ENCODE results near the gene MTMR12. TPM values are rescaled to one million over a fixed set of nuclear protein-coding genes. Genes with fewer than 3 reads are reported as not detected.
A peak's percentile ranks its signal among the peaks of the same experiment; 100 is the strongest.
"Not testable (repeated sequence)": the region's sequence is repeated elsewhere in the genome, so short reads cannot be mapped to it uniquely, and the experiment has no call there.

MTMR12 gene
- total RNA-seq, 1 donor from 2014 or later, result 41.3 TPM

GRCh38 chr5:32210151-32210550, 102.6 kb downstream of the MTMR12 start:
- H3K4me3 ChIP-seq, result no peak overlapping the region
- no peaks in the 10 kb centered on the region for H3K36me3 ChIP-seq
- H3K27ac ChIP-seq, result no peak overlapping the region
- no peaks in the 10 kb centered on the region for H3K9me3 ChIP-seq
- DNase-seq (no peak), ATAC-seq (no peak)
- peaks cover 5% of the 10 kb centered on the region for H3K4me1 ChIP-seq
- TF ChIP-seq CTCF (IDR thresholded peaks at IDR 0.05), result no peak
- H3K27me3 ChIP-seq, result no peaks in the 10 kb centered on the region
- intact Hi-C loops (cut with DNase I), result no loop called here

GRCh38 chr5:32208837-32209236, 103.9 kb downstream of the MTMR12 start:
- H3K4me1 ChIP-seq; H3K4me3 ChIP-seq; H3K27ac ChIP-seq; DNase-seq; ATAC-seq; intact Hi-C loops (cut with DNase I); H3K27me3 ChIP-seq; H3K36me3 ChIP-seq; H3K9me3 ChIP-seq: not testable (repeated sequence)

GRCh38 chr5:32207355-32207634, 105.4 kb downstream of the MTMR12 start:
- H3K27ac ChIP-seq, result no peak overlapping the region

GRCh38 chr5:32206509-32207354, 106.0 kb downstream of the MTMR12 start:
- no peak for ATAC-seq
- no peak for TF ChIP-seq CTCF (IDR thresholded peaks at IDR 0.05)
- DNase-seq, result no peak
- Histone ChIP-seq H3K36me3 (no peaks in the 10 kb centered on the region), H3K9me3 (no peaks in the 10 kb centered on the region), H3K4me1 (peaks cover 9% of the 10 kb centered on the region), H3K4me3 (no peak overlapping the region), H3K27ac (no peak overlapping the region), H3K27me3 (no peaks in the 10 kb centered on the region)
- intact Hi-C loops (cut with DNase I), result no loop called here

More at GRCh38 chr5:32207355-32207634, 105.4 kb downstream of the MTMR12 start:
- H3K4me1 ChIP-seq, result peaks cover 9% of the 10 kb centered on the region
- intact Hi-C loops (cut with DNase I), result no loop called here
- no peaks in the 10 kb centered on the region for H3K36me3 ChIP-seq
- no peak for DNase-seq
- H3K9me3 ChIP-seq, result no peaks in the 10 kb centered on the region
- H3K4me3 ChIP-seq, result no peak overlapping the region
- H3K27me3 ChIP-seq, result no peaks in the 10 kb centered on the region
- TF ChIP-seq CTCF (IDR thresholded peaks at IDR 0.05), result no peak
- peak; percentile 44 for ATAC-seq

GRCh38 chr5:32206053-32206452, 106.7 kb downstream of the MTMR12 start:
- Histone ChIP-seq H3K9me3 (no peaks in the 10 kb centered on the region), H3K27me3 (no peaks in the 10 kb centered on the region), H3K4me3 (no peak overlapping the region), H3K4me1 (peaks cover 14% of the 10 kb centered on the region), H3K36me3 (no peaks in the 10 kb centered on the region), H3K27ac (no peak overlapping the region)
- intact Hi-C loops (cut with DNase I), result no loop called here
- ATAC-seq, result no peak
- DNase-seq, result no peak
- no peak for TF ChIP-seq CTCF (IDR thresholded peaks at IDR 0.05)

GRCh38 chr5:32202394-32202793, 110.3 kb downstream of the MTMR12 start:
- ATAC-seq (no peak), DNase-seq (no peak)
- no peak overlapping the region for H3K27ac ChIP-seq
- intact Hi-C loops (cut with DNase I), result no loop called here
- no peaks in the 10 kb centered on the region for H3K27me3 ChIP-seq
- TF ChIP-seq CTCF (IDR thresholded peaks at IDR 0.05), result no peak
- H3K9me3 ChIP-seq, result no peaks in the 10 kb centered on the region
- peaks cover 14% of the 10 kb centered on the region for H3K4me1 ChIP-seq
- H3K36me3 ChIP-seq, result no peaks in the 10 kb centered on the region
- no peak overlapping the region for H3K4me3 ChIP-seq

All from upper lobe of right lung (tissue), 1 donor.